GM03348 (cell line): Measurements from ENCODE around the gene GABRR2.

Experiments
- DNase-seq: peaks from one replicate; pipeline ENCODE4 v3.0.0; 2012; ENCODE audit warnings: low spot score

The GABRR2 gene

GRCh38 chr6:89290401-89291155 is 24.5 kb downstream of the GABRR2 start:
- DNase-seq: no peak

- no peak for DNase-seq
Observed at GRCh38 chr6:89289710-89290109, 25.4 kb downstream of the GABRR2 start.

- no peak for DNase-seq
Observed at GRCh38 chr6:89287351-89288028, 27.6 kb downstream of the GABRR2 start.

- no peak for DNase-seq
Observed at GRCh38 chr6:89286516-89286915, 28.6 kb downstream of the GABRR2 start.

- no peak for DNase-seq
Observed at GRCh38 chr6:89284963-89285735, 29.9 kb downstream of the GABRR2 start.

- DNase-seq: no peak
Observed at GRCh38 chr6:89284081-89284480, 31.0 kb downstream of the GABRR2 start.

GRCh38 chr6:89282749-89283148 is 32.4 kb downstream of the GABRR2 start:
- no peak for DNase-seq

- DNase-seq: no peak
Observed at GRCh38 chr6:89281779-89282246, 33.3 kb downstream of the GABRR2 start.

- no peak for DNase-seq
Observed at GRCh38 chr6:89278956-89279355, 36.1 kb downstream of the GABRR2 start.

GRCh38 chr6:89275900-89276299 is 39.2 kb downstream of the GABRR2 start:
- no peak for DNase-seq

- no peak for DNase-seq
Observed at GRCh38 chr6:89273816-89274215, 41.3 kb downstream of the GABRR2 start.

GRCh38 chr6:89272596-89272995 is 42.5 kb downstream of the GABRR2 start:
- no peak for DNase-seq

GRCh38 chr6:89270951-89271721 is 44.0 kb downstream of the GABRR2 start:
- DNase-seq: no peak

- DNase-seq: no peak
Observed at GRCh38 chr6:89269981-89270380, 45.1 kb downstream of the GABRR2 start.

GRCh38 chr6:89269252-89269651 is 45.8 kb downstream of the GABRR2 start:
- DNase-seq: no peak

- DNase-seq: no peak
Observed at GRCh38 chr6:89268776-89269175, 46.3 kb downstream of the GABRR2 start.

GRCh38 chr6:89267918-89268317 is 47.2 kb downstream of the GABRR2 start:
- no peak for DNase-seq

GRCh38 chr6:89264296-89264695 is 50.8 kb downstream of the GABRR2 start:
- DNase-seq: no peak

- no peak for DNase-seq
Observed at GRCh38 chr6:89260832-89261231, 54.3 kb downstream of the GABRR2 start.

GRCh38 chr6:89260310-89260709 is 54.8 kb downstream of the GABRR2 start:
- DNase-seq: no peak

- DNase-seq: no peak
Observed at GRCh38 chr6:89258912-89259311, 56.2 kb downstream of the GABRR2 start.

- DNase-seq: no peak
Observed at GRCh38 chr6:89257781-89258180, 57.3 kb downstream of the GABRR2 start.
